GM10266 (cell line): ENCODE results near the gene HAGH.

Source experiments
- DNase-seq: peaks from one replicate; pipeline ENCODE4 v3.0.0; 2012; ENCODE audit errors: extremely low spot score
- CTCF ChIP-seq: IDR thresholded peaks from 2 replicates; pipeline ENCODE4 v1.5.1; 2012; ENCODE audit warnings: mild to moderate bottlenecking, low read depth; ENCODE audit not compliant: control insufficient read depth, insufficient read depth; ENCODE audit errors: missing control alignments

The HAGH gene

GRCh38 chr16:1863681-1864460, 37.2 kb upstream of the HAGH start:
- DNase-seq, result no peak
- TF ChIP-seq CTCF, result no peak

GRCh38 chr16:1862394-1862793, 35.8 kb upstream of the HAGH start:
- no peak for TF ChIP-seq CTCF
- no peak for DNase-seq

GRCh38 chr16:1861730-1862129, 35.1 kb upstream of the HAGH start:
- TF ChIP-seq CTCF, result no peak
- no peak for DNase-seq

GRCh38 chr16:1859650-1860049, 33.0 kb upstream of the HAGH start:
- no peak for DNase-seq
- TF ChIP-seq CTCF, result no peak

- DNase-seq, result no peak
- TF ChIP-seq CTCF, result no peak
Measured at GRCh38 chr16:1858189-1858865, 31.7 kb upstream of the HAGH start.

GRCh38 chr16:1857433-1858097, 30.9 kb upstream of the HAGH start:
- DNase-seq, result no peak
- no peak for TF ChIP-seq CTCF
